Superior temporal gyrus (tissue), 1 donor: ENCODE results near the gene MAPK1.
A peak's percentile ranks its signal among the peaks of the same experiment; 100 is the strongest.
"Not testable (repeated sequence)": the region's sequence is repeated elsewhere in the genome, so short reads cannot be mapped to it uniquely, and the experiment has no call there.

Source experiments
- DNase-seq: peaks from one replicate; pipeline ENCODE4 v3.0.0-alpha.2; 2016; ENCODE audit errors: extremely low spot score

Gene MAPK1

DNA sequence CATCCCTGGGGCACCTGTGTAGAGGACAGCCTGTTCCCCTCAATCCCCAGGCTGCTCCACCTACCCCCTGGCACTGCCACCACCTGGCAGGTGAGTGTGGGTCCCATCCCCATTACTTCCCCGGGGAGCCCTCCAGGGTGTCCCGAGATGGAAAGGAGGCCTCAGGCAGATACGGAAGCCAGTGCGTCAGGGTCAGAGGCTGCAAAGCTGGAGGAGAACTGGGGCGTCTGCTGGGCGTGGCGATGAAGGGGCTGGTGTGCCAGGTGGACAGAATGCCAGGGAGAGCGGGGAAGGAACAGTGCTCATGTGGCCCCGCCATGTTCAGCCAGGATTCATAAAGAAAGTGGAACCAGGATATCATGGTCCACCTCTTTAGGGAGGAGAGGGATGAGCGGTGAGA is 139.7 kb downstream of the MAPK1 start:
- no peak for DNase-seq

DNA sequence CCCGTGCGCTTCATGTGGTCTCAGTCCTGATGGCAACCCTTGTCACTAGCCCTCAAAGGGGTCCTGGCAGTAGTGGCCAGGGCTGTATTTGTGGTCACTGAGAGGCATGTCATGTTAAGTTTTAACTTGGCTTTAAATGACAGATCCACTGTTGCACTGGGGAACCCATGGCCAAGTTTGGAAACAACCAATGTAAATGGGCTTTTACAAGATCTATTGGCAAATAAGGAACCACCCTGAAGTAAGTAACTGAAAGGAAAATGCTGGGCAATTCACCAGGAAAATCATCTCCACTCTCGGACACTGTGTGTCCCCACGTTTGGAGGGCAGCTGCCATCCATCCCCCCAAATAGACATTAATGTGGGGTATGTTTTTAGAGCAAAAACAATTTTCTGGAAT is 140.3 kb downstream of the MAPK1 start:
- DNase-seq, result peak; percentile 22

DNA sequence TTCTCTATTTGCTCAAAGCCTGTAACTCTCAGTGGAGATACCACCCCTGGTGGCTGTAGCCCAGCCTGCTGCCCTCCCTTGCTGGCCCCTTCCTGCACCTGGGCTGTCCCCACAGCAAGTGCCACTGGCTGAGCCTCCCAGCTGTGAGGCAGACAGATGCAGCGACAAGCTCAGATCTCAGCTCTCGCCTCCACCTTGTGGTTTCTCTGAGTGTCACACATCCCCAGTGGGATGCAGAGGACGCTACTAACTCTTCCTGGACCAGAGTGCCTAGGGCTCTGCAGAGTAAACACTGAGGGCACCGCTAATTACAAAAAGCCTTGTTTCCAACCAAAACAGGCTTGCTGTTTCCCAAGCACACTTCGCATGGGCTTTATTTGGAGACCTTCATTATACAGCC is 140.8 kb downstream of the MAPK1 start:
- peak; percentile 19 for DNase-seq

DNA sequence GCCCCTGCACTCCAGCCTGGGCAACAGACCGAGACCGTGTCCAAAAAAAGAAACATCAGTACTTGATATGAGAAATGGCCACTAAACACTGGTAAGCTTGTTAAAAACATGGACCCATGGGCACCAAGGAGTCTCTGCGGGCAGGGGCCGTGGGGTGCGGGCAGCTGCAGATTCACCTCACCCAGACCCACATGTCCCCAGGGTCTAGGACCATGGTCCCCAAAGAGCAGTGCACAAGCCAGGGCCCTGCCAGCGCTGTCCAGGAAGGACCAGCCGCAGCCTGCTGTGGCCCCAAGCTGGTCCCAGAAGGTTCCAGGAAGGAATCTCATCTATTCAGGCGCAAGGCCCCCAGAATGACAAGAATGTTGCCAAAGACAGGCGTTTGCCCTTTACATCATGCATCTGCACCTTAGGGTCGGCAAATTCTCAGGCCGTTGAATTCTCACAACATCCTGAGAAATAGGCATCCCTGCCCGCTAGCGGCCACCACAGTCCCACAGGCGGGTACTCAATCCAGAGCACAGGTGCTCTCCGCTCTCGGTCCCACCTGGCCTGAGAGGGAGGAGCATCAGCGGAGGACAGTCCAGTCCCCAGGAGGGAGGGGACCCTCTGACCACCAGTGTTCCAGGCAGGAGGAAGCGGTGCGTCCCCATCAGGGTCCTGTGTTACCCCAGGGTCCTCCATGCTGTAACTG is 141.3 kb downstream of the MAPK1 start:
- no peak for DNase-seq

DNA sequence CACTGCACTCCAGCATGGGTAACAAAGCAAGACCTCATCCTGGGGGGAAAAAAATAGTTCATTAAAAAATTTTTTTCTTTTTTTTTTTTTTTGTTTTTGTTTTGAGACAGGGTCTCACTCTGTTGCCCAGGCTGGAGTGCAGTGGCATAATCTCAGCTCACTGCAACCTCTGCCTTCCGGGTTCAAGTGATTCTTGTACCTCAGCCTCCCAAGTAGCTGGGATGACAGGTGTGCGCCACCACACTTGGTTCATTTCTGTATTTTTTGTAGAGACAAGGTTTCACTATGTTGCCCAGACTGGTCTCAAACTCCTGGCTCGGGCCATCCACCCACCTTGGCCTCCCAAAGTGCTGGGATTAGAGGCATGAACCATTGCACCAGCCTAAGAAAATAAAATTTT is 142.9 kb downstream of the MAPK1 start:
- DNase-seq, result not testable (repeated sequence)

DNA sequence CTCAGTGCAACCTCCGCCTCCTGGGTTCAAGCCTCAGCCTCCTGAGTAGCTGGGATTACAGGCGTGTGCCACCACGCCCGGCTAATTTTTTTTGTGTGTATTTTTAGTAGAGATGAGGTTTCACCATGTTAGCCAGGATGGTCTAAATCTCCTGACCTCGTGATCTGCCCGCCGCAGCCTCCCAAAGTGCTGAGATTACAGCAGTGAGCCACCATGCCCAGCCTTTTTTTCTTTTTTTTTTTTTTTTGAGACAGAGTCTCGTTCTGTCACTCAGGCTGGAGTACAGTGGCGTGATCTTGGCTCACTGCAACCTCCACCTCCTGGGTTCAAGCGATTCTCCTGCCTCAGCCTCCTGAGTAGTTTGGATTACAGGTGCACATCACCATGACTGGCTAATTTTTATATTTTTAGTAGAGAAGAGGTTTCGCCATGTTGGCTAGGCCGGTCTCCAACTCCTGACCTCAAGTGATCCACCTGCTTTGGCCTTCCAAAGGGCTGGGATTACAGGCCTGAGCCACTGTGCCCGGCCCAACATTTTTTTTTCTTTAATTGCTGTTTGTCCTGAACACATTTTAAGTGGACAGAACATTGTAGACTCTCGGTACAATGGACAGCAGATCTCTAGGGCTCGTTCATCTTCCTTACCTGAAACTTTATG is 146.1 kb downstream of the MAPK1 start:
- DNase-seq, result not testable (repeated sequence)

DNA sequence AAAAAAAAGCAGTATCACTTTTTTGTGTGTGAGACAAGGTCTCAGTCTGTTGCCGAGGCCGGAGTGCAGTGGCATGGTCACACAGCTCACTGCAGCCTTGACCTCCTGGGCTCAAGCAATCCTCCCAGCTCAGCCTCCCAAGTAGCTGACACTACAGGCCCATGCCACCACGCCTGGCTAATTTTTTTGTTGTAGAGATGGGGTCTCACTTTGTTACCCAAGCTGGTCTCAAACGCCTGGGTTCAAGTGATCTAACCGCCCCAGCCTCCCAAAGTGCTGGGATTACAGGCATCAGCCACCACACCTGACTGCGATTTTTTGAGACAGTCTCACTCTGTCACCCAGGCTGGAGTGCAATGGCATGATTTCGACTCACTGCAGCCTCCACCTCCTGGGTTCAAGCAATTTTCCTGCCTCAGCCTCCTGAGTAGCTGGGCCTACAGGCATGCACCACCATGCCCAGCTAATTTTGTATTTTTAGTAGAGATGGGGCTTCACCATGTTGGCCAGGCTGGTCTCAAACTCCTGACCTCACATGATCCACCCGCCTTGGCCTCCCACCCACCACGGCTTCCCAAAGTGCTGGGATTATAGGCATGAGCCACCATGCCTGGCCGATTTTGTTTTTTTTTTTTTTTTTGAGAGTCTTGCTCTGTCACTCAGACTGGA is 147.1 kb downstream of the MAPK1 start:
- DNase-seq, result not testable (repeated sequence)

DNA sequence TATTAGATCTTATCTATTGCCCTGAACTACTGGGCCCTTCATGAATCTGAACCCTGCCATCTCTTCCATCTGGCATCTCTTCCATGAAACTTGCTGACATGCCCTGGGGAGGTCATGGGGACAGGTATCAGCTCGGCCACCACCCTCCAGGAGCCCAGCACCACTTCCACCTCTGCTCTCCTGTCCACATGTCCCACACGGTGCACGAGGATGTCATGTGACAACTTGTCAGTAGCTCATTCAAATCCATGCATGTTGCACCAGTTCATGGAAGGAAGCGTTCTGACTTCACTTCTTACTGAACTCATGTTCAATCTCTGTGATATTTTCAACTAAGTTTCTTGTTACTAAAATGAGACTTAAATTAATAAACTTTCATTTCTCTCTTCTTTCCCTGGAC is 148.4 kb downstream of the MAPK1 start:
- DNase-seq, result no peak

DNA sequence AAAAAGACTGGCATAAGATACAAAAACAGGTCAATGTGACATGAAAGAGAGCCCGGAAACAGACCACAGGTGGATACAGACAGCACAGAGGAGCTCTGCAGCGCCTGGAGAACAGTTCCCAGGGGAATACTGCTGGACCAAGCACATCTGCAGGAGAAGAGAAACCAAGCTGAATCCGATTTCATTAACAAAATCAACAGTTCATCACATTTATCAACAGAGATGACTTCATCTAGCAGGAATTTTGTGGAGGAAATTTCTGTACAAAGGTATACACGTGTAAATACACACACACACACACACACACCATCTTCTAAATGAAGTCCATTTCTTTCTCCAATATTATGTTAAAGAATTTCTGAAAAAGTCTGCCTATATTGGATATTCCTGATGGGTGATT is 148.9 kb downstream of the MAPK1 start:
- no peak for DNase-seq

DNA sequence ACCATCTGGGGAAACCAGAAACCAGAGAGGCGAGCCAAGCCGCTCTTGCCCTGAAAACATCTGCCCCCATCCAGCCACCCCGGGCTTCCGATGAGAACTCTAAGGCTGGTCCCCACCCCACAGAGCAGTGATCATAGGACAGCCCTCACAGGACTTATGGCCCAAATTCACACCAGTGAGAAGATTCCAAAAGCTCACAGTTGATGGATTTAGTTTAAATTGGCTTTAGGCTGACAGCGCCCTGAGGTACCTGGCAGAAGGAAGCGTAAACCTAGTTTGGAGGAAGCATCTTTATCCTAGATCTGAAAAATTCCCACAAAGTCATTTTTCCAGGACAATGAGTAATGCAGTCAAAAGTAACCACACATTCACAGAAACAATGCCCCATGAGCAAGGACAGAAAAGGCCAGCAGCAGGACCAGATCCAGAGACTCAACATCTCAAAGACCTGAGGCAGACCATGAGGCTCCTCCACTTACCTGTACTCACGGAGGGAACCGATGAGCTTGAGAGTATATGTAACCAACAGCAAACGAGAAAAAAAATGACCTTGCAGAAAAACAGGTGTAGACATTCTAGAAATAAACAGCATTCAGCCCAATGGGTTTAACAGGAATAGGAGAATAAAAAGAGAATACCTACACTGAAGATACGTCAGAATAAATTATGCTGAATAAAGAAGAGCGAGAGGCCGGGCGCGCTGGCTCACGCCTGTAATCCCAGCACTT is 150.9 kb downstream of the MAPK1 start:
- DNase-seq, result not testable (repeated sequence)

DNA sequence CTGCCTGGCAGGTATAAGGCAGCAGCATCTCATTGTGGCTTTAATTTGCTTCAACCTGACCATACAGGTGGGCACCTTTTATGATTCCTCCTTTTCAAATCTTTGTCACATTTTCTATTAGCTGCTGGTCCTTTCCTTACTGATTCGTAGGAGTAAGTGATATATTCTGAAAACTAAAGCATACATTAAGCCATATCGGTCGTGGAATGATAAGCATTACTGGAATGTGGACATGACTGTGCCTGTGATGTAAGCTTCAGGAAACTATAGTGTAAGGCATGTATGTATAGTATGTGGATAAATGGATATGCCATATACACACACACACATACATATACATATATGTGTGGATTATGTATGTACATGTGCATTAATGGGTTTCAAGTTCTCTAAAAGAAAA is 152.7 kb downstream of the MAPK1 start:
- DNase-seq, result no peak

DNA sequence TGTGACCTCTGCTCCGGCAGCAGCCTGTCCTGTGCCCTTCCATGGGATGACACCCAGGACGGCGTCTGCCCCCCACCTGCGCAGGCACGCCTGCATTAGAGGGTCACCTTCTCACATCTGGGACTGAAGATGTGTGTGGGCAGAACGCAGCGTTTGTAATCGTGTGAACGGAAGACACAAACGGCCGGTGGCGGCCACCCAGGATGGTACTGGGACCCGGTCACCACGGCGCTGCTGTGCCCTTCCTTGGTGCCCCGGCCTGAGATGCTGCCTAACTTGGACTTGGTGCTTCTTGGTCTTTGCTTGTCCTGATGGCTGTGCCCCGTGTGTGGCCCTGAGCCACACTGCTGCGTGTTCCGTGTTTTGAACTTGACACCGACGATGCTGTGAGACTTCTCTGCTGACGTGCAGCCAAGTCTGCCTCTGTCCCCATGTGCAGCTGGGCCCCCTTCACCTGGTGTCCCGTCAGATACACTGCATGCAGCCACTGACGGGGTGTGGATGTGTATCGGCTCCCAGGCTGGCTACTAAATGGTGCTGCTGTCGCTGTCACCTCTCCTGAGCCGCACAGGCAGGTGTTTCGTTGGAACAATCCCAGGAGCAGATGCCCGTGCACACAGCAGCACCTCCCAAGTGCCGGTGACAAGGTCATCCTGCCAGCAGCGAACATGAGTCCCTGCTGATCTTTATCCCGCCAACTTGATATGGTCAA is 153.2 kb downstream of the MAPK1 start:
- no peak for DNase-seq

DNA sequence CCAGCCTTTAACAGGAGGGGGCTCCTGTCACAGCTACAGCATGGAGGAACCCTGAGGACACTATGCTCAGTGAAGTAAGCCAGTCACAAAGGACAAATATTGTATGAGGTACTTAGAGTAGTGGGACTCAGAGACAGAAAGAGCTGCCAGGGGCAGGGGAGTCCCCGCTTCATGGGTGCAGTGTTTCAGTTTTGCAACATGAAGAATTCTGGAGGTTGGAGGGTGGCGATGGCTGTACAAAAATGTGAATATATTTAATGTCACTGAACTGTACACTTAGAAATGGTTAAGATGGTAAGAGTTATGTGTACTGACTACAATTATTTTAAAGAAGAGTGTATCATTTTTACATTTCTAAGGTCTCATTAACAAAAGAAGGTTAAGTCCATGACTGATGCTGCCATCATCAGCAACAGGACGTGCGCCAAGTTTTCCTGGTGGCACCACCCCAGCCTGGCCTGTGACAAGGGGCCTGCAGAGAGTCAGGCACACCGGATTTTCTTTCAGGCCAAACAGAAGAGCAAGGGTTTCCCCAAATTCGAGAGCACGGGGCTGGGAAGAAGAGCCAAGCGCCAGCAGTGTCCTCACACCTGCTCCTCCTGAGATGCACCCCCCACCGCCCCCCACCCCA is 153.9 kb downstream of the MAPK1 start:
- no peak for DNase-seq

DNA sequence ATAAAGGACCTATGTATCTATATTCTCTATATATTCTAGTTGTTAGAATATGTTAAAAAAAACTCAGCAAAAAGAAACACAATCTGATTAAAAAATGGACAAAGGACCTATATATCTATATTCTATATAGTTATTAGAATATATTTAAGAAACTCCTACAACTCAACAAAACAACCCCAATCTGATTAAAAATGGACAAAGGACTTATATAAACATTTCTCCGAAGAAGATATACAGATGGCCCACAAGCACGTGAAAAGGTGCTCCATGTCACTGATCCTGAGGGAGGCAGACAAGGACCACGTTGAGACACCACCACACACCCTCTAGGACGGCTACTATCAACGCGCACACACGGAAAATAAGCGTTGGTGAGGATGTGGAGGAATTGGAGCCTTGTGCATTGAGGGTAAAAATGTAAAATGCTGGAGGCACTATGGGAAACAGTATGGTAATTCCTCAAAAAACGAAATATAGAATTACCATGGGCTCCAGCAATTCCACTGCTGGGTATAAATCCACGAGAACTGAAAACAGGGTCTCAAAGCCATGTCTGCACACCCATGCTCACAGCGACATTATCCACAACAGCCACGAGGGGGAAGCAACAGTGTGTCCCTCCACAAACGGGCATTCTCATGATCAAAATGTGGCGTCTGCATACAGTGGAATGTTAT is 154.6 kb downstream of the MAPK1 start:
- peak; percentile 94 for DNase-seq

DNA sequence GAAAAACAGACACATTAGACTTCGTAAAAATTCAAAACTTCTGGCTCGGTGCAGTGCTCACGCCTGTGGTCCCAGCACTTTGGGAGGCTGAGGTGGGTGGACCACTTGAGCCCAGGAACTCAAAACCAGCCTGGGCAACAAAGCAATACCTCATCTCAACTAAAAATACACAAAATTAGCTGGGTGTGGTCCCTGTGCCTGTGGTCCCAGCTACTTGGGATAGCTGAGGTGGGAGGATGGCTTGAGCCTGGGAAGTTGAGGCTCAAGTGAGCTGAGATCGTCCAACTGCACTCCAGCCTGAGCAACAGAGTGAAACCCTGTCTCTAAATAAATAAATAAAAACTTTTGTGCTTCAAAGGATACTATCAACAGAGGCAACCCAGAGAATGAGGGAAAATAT is 155.6 kb downstream of the MAPK1 start:
- no peak for DNase-seq

DNA sequence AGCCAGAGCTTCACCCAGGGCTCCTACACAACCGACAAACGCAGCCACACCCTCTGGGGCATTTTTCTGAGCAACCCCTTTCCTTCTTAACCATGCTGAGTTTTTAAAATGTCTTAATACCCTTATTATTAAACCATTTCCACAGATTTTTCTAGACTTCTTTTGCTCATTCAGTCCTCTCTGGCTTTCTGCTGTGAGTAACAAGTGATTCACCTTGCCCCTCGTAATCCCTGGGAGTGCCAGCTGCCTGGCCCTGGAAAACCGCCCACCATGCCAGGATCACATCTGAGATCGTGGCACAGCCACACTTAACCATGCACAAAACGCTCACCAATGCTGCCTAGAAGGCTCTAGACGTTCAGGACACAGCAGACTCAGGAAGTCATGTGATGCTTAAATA is 157.3 kb downstream of the MAPK1 start:
- no peak for DNase-seq

DNA sequence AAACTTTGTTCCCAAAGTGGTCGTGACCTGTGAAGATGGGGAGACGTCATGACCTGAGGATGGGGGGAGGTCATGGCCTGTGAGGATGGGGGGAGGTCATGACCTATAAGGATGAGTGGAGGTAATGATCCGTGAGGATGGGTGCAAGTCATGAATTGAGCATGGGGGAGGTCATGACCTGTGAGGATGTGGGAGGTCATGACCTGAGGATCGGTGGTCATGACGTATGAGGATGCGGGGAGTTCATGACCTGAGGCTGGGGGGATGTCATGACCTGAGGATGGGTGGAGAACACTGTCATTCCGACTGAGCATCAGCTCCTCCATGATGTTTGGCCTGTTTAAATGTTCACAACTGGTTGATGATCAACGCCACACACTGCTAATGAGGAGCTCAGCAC is 157.8 kb downstream of the MAPK1 start:
- no peak for DNase-seq

DNA sequence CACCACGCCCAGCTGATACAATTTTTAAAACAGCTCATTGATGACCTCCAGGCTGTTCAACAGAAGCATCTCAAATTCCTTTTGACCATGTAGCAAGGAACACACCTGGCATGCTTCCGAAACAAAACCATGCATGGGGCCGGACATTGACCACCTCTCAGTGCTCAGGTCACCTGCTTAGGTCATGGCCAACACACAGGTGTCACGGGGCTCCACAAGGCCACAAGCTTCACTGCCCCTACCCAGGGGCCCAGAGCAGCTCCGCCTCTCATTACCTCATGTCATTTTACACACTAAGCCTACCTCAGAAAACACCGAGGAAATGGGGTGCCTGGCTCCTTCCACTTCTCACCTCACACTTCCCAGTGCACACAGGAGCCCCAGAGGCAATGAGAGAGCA is 158.5 kb downstream of the MAPK1 start:
- DNase-seq, result no peak

DNA sequence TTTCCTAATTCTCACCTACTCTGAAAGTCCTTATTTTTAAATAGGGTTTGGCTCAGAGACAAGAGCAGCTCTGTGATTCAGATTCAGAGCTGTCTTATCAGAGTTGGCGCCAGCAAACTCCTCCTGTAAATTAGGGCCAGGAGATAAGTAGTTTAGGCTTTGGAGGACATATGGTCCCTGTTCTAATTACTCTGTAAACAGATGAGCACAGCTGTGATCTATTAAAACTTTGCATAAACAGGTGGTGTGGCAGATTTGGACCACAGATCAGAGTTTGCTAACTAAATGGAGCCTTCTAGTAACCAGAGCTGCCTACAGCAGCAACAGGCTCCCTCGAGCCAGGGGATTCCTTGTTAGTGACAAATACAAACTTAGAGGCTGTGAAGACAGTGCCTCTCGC is 159.8 kb downstream of the MAPK1 start:
- DNase-seq, result no peak
